Fibroblast of lung (primary cell): ENCODE results near the gene NME8.

ENCODE experiments used
- EZH2 ChIP-seq: IDR thresholded peaks from 2 replicates; pipeline ENCODE4 v1.5.1; 2012; ENCODE audit warnings: low read length, control low read depth, mild to moderate bottlenecking; ENCODE audit errors: missing control alignments
- TF ChIP-seq, protein P1 (sequence below), 2 donors: IDR thresholded peaks in 1 of 2; conservative IDR thresholded peaks in 1 of 2; 1 replicate in 1 of 2; 2 replicates in 1 of 2; pipeline ENCODE4 v1.5.1; 2011 to 2012; ENCODE audit warnings: low read length in 2 of 2, control low read depth in 1 of 2, inconsistent platforms in 1 of 2, low read depth in 1 of 2, mild to moderate bottlenecking in 1 of 2

DNA sequence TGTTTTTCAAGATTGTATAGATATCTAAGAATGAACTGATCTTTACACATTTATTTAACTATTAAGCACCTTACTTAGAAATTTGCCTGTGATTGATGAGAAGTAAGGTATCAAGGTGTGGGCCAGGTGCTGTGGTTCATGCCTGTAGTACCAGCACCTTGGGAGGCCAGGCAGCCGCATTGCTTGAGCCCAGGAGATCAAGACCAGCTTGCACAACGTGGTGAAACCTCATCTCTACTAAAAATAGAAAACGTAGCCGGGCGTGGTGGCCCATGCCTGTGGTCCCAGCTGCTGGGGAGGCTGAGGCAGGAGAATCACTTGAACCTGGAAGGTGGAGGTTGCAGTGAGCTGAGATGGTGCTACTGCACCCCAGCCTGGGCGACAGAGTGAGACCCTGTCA is 33.7 kb downstream of the NME8 start:
- TF ChIP-seq, protein P1, sequence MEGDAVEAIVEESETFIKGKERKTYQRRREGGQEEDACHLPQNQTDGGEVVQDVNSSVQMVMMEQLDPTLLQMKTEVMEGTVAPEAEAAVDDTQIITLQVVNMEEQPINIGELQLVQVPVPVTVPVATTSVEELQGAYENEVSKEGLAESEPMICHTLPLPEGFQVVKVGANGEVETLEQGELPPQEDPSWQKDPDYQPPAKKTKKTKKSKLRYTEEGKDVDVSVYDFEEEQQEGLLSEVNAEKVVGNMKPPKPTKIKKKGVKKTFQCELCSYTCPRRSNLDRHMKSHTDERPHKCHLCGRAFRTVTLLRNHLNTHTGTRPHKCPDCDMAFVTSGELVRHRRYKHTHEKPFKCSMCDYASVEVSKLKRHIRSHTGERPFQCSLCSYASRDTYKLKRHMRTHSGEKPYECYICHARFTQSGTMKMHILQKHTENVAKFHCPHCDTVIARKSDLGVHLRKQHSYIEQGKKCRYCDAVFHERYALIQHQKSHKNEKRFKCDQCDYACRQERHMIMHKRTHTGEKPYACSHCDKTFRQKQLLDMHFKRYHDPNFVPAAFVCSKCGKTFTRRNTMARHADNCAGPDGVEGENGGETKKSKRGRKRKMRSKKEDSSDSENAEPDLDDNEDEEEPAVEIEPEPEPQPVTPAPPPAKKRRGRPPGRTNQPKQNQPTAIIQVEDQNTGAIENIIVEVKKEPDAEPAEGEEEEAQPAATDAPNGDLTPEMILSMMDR (conservative IDR thresholded peaks at IDR 0.05 in 1 of 2, IDR thresholded peaks at IDR 0.05 in 1 of 2; ENCODE audit: low read depth in 1 of 2, low read length in 2 of 2) = no peak
- TF ChIP-seq EZH2 = no peak
